K562 (cell line): Measurements from ENCODE around the gene ELMO1. TPM values are rescaled to one million over a fixed set of nuclear protein-coding genes. Genes with fewer than 3 reads are reported as not detected.

Experiments used
- ATAC-seq: fragments of 200-7000 bp; cut with Tn5 transposase; 3 replicates; pipeline ENCODE4 v1.9.1; 2020; ENCODE audit warnings: moderate library complexity
- BruUV-seq: library from RNA; stranded (reverse); fragments of 400-500 nt; replicated peaks from 2 replicates; lab custom pipeline; 2021; lab: Mats Ljungman, UMichigan
- CTCF ChIA-PET: fragments of 300-600 bp; formaldehyde crosslinking; extraction: SDS; loops from one replicate; lab custom pipeline; 2021; ENCODE audit warnings: low intra/inter-chr PET ratio; lab: Yijun Ruan, JAX
- POLR2A ChIA-PET: fragments of 300-600, 350-650 bp; sonication (Branson Sonifier 250); formaldehyde crosslinking; extraction: SDS; loops from one replicate; lab custom pipeline; 2021; ENCODE audit warnings: antibody characterized with exemption, inconsistent platforms; lab: Yijun Ruan, JAX
- DNase-seq, 4 experiments: peaks; one replicate each; pipeline versions ENCODE4 v3.0.0 to v3.0.0-alpha.2; 2011 to 2018; ENCODE audit warnings: low spot score in 3 of 4, mixed read lengths in 3 of 4; ENCODE audit errors: extremely low read depth in 1 of 4
- FAIRE-seq: peaks from 2 replicates; lab custom pipeline; 2011; peaks lifted over from hg19 to GRCh38; lab: Jason Lieb, UNC
- H2AFZ ChIP-seq: 2 replicates; pipeline ENCODE4 v1.6.0; 2011; ENCODE audit warnings: low read depth, low read length, control low read depth, inconsistent platforms
- H3K27ac ChIP-seq: fragments of 200-600 bp; 3 replicates; pipeline ENCODE4 v1.8.0; 2011; ENCODE audit warnings: low read depth, mild to moderate bottlenecking, control low read depth, inconsistent platforms, low read length, moderate library complexity, mixed read lengths; ENCODE audit errors: extremely low read depth
- H3K27me3 ChIP-seq, 2 experiments: fragments of 300-600 bp in 1 of 2; 2 replicates in 1 of 2; 3 replicates in 1 of 2; pipeline versions ENCODE4 v1.6.0 to v1.8.0; 2011; ENCODE audit warnings: inconsistent platforms in 2 of 2, low read length in 2 of 2, mild to moderate bottlenecking in 1 of 2, mixed read lengths in 1 of 2, moderate library complexity in 1 of 2; ENCODE audit not compliant: control insufficient read depth in 2 of 2, insufficient read depth in 2 of 2
- H3K36me3 ChIP-seq: fragments of 300-600 bp; 3 replicates; pipeline ENCODE4 v1.8.0; 2011; ENCODE audit warnings: mild to moderate bottlenecking, low read length, inconsistent platforms; ENCODE audit not compliant: control insufficient read depth, insufficient read depth
- H3K4me1 ChIP-seq, 2 experiments: fragments of 200-600 bp in 1 of 2; replicated peaks in 1 of 2; 2 replicates in 1 of 2; 3 replicates in 1 of 2; pipeline versions ENCODE4 v1.5.1 to v1.8.0; 2011; ENCODE audit warnings: inconsistent platforms in 2 of 2, low read length in 2 of 2, mild to moderate bottlenecking in 1 of 2, mixed read lengths in 1 of 2, moderate library complexity in 1 of 2; ENCODE audit not compliant: control insufficient read depth in 2 of 2, insufficient read depth in 2 of 2
- H3K4me2 ChIP-seq: 2 replicates; pipeline ENCODE4 v1.6.1; 2011; ENCODE audit warnings: low read length, control low read depth, inconsistent platforms, mixed read lengths; ENCODE audit not compliant: insufficient read depth
- H3K4me3 ChIP-seq: fragments of 200-600 bp; sonication (generic), shearing (Covaris generic); 2 replicates; pipeline ENCODE4 v1.5.1; 2016; ENCODE audit warnings: control low read depth, inconsistent platforms
- H3K79me2 ChIP-seq: fragments of 200-600 bp; 3 replicates; pipeline ENCODE4 v1.8.0; 2011; ENCODE audit warnings: low read length, inconsistent platforms; ENCODE audit not compliant: control insufficient read depth, insufficient read depth
- H3K9ac ChIP-seq, 2 experiments: 2 replicates each; pipeline versions ENCODE4 v1.6.0 to v1.6.1; 2011; ENCODE audit warnings: low read depth in 2 of 2, low read length in 2 of 2, control low read depth in 1 of 2, inconsistent platforms in 1 of 2, mild to moderate bottlenecking in 1 of 2, mixed read lengths in 1 of 2; ENCODE audit not compliant: insufficient read depth in 1 of 2
- H3K9me1 ChIP-seq: one replicate; pipeline ENCODE4 v1.6.0; 2011; ENCODE audit warnings: inconsistent platforms, mild to moderate bottlenecking, low read length, moderate library complexity; ENCODE audit not compliant: control insufficient read depth, insufficient read depth
- H3K9me3 ChIP-seq: replicated peaks from 2 replicates; pipeline ENCODE4 v1.5.1; 2011; ENCODE audit warnings: low read depth, low read length, inconsistent platforms; ENCODE audit not compliant: control insufficient read depth, insufficient read depth
- H4K20me1 ChIP-seq: replicated peaks from 2 replicates; pipeline ENCODE4 v1.6.1; 2011; ENCODE audit warnings: low read length, inconsistent platforms, mixed read lengths; ENCODE audit not compliant: control insufficient read depth, insufficient read depth
- ADNP ChIP-seq: fragments of 200-800 bp; sonication (Bioruptor generic); IDR thresholded peaks from 2 replicates; pipeline ENCODE4 v1.6.1; 2016; ENCODE audit warnings: missing genetic modification characterization, missing compliant biosample characterization
- ARID3A ChIP-seq: IDR thresholded peaks from 2 replicates; pipeline ENCODE4 v1.6.1; 2012; ENCODE audit warnings: low read depth, low read length, improper control_type of control experiment, borderline replicate concordance
- DMBX1 ChIP-seq: fragments of 250-450 bp; sonication (Bioruptor Pico); IDR thresholded peaks from 2 replicates; pipeline ENCODE4 v1.8.0; 2022; ENCODE audit warnings: inconsistent platforms, mild to moderate bottlenecking, moderate library complexity, borderline replicate concordance
- GMEB1 ChIP-seq: fragments of 250-450 bp; sonication (Bioruptor Pico); IDR thresholded peaks from 2 replicates; pipeline ENCODE4 v1.4.0; 2020; ENCODE audit warnings: mild to moderate bottlenecking
- KAT8 ChIP-seq: fragments of 450-650 bp; IDR thresholded peaks from 2 replicates; pipeline ENCODE4 v1.6.1; 2016; ENCODE audit warnings: low read depth, mild to moderate bottlenecking
- NFRKB ChIP-seq: fragments of 450-650 bp; IDR thresholded peaks from 2 replicates; pipeline ENCODE4 v1.6.1; 2016; ENCODE audit warnings: low read depth
- RFX1 ChIP-seq: fragments of 450-650 bp; IDR thresholded peaks from 2 replicates; pipeline ENCODE4 v1.6.1; 2016; ENCODE audit warnings: mild to moderate bottlenecking, moderate library complexity
- SAFB2 ChIP-seq: fragments of 200-400 bp; formaldehyde crosslinking; IDR thresholded peaks from 2 replicates; pipeline ENCODE4 v1.6.1; 2018; ENCODE audit warnings: borderline replicate concordance, low read length, low read depth, moderate library complexity; ENCODE audit not compliant: severe bottlenecking
- SRSF7 ChIP-seq: fragments of 200-400 bp; formaldehyde crosslinking; optimal IDR thresholded peaks from 2 replicates; pipeline ENCODE3; 2017; ENCODE audit warnings: mild to moderate bottlenecking, low read depth, low read length
- TAF9B ChIP-seq: fragments of 450-650 bp; IDR thresholded peaks from 2 replicates; pipeline ENCODE4 v1.6.1; 2018; ENCODE audit warnings: mild to moderate bottlenecking; ENCODE audit not compliant: partially characterized antibody
- THAP12 ChIP-seq: fragments of 250-450 bp; sonication (Bioruptor Pico); IDR thresholded peaks from 2 replicates; pipeline ENCODE4 v1.9.0; 2021; ENCODE audit warnings: mild to moderate bottlenecking, inconsistent platforms
- YBX1 ChIP-seq: fragments of 450-650 bp; IDR thresholded peaks from 2 replicates; pipeline ENCODE4 v1.7.1; 2016; ENCODE audit warnings: mild to moderate bottlenecking
- WGBS: fragments of 100-300 bp; shearing (Covaris generic); methylation state at CpG from one replicate; pipeline ENCODE4 v1.1.6; 2016; ENCODE audit warnings: low coverage, mixed read lengths; ENCODE audit not compliant: insufficient coverage; ENCODE audit errors: missing lambda C conversion rate; 5-methylcytosine and 5-hydroxymethylcytosine counted together
- in situ Hi-C: fragments of 300-500 bp; cut with MboI; formaldehyde crosslinking; loops from 4 replicates; pipeline ENCODE4 v1.15.0; 2018; ENCODE audit warnings: inconsistent platforms, mixed read lengths
- intact Hi-C: fragments of 100-400 bp; cut with micrococcal nuclease; formaldehyde crosslinking; loops from 2 replicates; pipeline ENCODE4 v1.14.2; 2022
- polyA plus RNA-seq, 8 experiments: library from polyadenylated mRNA; depleted of rRNA in 4 of 8; stranded (reverse) in 5 of 8; unstranded in 3 of 8; fragments of >200 nt; fragmentation: Nextera tagmentation in 2 of 8; fragmentation: Illumina TruSeq in 1 of 8; extraction: Ambion mirVana in 2 of 8; extraction: Trizol in 1 of 8; gene quantifications; 2 replicates each; pipeline versions ENCODE4 v1.2.1 to v1.2.3, GENCODE V29; 2011 to 2014; ENCODE audit warnings: inconsistent platforms in 1 of 8, missing spikeins in 1 of 8
- total RNA-seq, 7 experiments: library from RNA; depleted of rRNA in 6 of 7; stranded (reverse); fragments of >200 nt in 6 of 7; fragmentation: Illumina TruSeq in 2 of 7; extraction: Trizol in 2 of 7; gene quantifications; 2 replicates each; pipeline versions ENCODE4 v1.2.1 to v1.2.3, GENCODE V29; 2011 to 2021; ENCODE audit warnings: low replicate concordance in 1 of 7

The ELMO1 gene
- total and polyA plus RNA-seq, 9 of the 15 experiments (the other 6 are each of a cell fraction or from before 2014, with no cell fraction given) = 0.36 to 7.2 (median 3.6) TPM

- WGBS = 0% methylated on average over 3 of the region's 3 CpGs
- Histone ChIP-seq H3K9ac (no peak overlapping the region), H3K4me1 (no peaks in the 10 kb centered on the region), H3K27me3 (peaks cover 0 to 5% of the 10 kb centered on the region in 2 experiments; a peak in 1 of 5 replicates), H3K4me2 (no peak overlapping the region), H3K9me1 (no peaks in the 10 kb centered on the region), H3K36me3 (no peaks in the 10 kb centered on the region), H4K20me1 (no peaks in the 10 kb centered on the region), H2AFZ (no peak overlapping the region), H3K27ac (no peak overlapping the region), H3K9me3 (no peaks in the 10 kb centered on the region), H3K4me3 (no peak overlapping the region), H3K79me2 (no peaks in the 10 kb centered on the region)
- FAIRE-seq (no peak), ATAC-seq (no peak), DNase-seq (no peak)
- no TSS peak for BruUV-seq
- TF ChIP-seq NFRKB = no peak
- TF ChIP-seq SRSF7 = no peak
- no peak for TF ChIP-seq GMEB1 (CRISPR knock-in tag)
- TF ChIP-seq YBX1 = no peak
- TF ChIP-seq ARID3A = no peak
- no peak for TF ChIP-seq TAF9B
- TF ChIP-seq RFX1 = no peak
- no peak for TF ChIP-seq SAFB2
- no peak for TF ChIP-seq ADNP (tag)
- TF ChIP-seq THAP12 = no peak
- TF ChIP-seq DMBX1 = no peak
- no peak for TF ChIP-seq KAT8
- ChIA-PET CTCF (no interaction called here), POLR2A (no interaction called here)
- in situ Hi-C loops = loop anchor here (10.0 kb wide), 1 partner anchor 202 kb away; no protein-coding TSS in a partner anchor
- intact Hi-C loops = no loop called here
These were observed 465.9 kb downstream of the ELMO1 start for GRCh38 chr7:36982766-36983165.
